Activated CD4-positive, alpha-beta T cell treated with anti-CD3 and anti-CD28 coated beads for 48 hours (primary cell): ENCODE results near the gene ZNF384.
A peak's percentile ranks its signal among the peaks of the same experiment; 100 is the strongest.
"Not testable (repeated sequence)": the region's sequence is repeated elsewhere in the genome, so short reads cannot be mapped to it uniquely, and the experiment has no call there.

Experiments used
- DNase-seq: peaks from one replicate; pipeline ENCODE4 v3.0.0-alpha.2; 2020

ZNF384 gene

DNA sequence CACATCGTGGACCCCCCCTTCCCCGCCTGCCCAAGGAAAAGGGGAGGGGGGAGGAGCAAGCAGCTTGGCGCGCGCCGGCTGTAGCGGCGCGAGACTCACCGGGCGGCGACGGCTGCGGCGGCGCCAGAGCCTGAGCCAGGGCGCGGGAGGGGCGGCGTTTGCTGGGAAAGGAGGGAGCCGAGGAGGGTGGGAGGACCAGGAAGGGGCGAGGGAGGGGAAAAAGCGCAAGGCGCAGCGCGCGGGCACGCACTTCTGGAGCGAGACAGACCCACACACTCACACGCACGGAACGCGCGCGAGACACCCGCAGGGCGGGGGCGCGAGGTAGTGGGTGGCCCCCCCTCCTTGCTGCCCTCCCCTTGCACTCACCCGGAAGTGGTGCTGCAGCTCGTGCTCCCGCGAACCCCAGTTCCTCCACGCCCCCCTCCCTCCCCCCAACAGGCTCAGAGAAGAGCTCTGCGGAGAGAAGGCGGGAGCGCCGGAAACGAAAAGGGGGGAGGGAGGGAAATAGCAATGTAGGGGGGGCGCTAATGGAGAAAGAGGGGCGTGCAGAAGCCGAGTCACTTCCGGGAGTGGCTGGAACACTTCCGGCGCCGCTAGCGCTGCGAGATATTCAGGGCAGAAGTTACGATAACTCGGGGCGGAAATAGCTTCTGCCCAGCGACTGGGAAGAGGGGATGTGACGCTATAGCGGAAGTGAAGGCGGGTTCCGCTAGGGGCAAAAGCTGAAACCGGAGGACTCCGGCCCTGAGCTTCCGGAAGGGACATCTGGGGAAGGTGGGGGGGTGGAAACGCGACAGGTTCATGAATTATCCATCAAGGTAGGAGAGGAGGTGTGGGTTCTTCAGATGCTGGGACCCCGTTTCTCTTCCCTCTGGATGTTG, at the start of gene ZNF384:
Gene ZNF384, minus strand, starts transcription at position 377 of the 884 bp plus-strand sequence. CDS start 9,855 bp downstream, outside the sequence.
- peak; percentile 95 for DNase-seq

DNA sequence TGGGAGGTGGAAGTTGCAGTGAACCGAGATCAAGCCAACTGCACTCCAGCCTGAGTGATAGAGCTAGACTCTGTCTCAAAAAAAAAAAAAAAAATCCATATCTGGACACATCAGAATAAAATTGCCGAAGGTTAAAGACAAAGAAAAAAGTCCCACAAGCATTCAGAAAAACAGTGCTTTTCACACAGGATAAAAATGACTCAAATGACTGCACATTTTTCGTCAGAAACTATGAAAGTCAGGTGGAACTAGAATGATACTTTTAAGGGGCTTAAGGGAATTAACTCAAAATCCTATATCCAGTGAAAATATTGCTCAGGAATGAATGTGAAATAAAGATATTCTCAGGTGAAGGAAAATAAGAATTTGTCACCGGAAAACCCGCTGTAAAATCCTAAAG, 47.6 kb upstream of the ZNF384 start:
- DNase-seq = no peak

DNA sequence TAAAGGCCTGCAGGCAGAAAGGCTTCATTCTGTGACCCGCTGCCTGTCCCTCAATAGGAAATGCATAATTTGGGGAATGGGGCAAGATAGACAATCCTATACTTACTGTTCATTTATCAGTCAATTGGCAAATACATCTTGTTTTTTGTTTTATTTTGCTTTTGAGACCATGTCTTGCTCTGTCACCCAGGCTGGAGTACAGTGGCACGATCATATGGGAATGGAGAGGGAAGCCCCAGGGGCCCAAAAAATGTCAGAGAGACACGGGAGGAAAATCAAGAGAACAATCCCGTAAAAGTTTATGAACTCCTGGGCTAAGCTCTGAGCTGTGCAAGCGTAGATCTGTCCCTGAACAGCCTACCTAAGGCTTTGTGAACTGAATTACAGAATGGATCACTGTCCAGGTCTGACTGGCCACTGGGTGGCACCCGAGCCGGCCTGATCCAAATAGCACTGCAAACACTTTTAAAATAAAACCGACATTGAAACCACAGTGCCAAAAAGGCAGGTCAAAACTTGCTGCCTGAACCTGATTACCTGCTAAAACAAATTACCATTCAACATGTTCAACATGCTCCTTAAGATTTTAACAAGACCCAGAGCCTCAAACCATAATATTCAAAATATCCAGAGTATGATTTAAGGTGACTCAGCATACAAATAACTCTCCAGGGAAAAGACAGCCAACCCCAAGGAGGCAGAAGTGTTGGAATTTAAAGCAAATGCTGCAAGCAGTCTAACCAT, 46.4 kb upstream of the ZNF384 start:
- peak; percentile 59 for DNase-seq

DNA sequence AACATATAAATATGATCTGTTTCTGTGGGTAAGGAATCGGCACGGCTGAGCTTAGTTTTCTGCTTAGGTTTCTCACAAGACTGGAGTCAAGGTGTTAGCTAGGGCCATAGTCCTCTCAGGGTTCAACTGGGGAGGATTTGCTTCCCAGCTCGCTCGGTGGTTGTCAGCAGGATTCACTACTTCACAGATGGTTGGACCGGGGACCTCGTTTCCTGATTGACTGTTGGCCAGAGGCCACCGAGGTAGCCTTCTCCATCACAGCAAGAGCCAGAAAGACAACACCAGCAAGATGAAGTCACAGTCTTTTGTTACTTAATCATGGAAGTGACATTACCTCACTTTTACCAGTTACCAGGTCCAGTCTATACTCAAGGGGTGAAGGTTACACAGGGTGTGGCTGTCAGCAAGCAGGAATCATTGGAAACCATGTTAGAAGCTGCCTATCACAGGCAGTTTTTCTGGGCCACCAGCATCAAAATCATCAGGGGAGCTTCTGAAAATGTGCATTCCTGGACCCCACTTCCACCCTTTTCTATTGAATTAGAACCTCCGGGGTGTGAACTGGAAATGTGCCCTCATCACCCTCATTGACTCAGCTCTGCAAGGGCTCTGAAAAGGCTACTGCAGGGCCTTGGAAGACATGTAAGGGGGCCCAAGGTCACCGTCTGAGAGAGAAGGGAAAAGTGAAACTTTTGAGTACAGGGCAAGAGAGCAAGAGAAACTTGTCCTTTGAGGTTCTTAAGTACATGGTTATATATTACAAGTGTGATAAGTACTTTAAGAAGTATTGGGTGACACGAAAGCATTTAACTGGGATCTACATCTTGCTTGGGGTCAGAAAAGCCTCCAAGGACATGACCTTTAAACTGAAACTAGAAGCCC, 45.6 kb upstream of the ZNF384 start:
- DNase-seq = no peak

DNA sequence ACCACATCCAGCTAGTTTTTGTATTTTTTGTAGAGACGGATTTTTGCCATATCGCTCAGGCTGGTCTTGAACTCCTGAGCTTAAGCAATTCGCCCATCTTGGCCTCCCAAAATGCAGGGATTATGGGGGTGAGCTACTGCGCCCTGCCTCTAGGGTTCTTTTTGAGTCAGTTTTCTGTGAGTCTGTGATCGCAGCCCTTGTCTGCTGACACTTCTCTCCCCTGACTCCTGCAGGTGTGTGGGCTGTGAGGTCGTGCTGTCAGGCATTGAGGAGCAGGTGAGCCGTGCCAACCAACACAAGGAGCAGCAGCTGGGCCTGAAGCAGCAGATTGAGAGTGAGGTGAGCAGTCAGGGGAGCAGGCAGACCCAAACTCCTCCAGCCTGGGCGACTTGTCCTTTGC, 41.0 kb upstream of the ZNF384 start:
- no peak for DNase-seq

DNA sequence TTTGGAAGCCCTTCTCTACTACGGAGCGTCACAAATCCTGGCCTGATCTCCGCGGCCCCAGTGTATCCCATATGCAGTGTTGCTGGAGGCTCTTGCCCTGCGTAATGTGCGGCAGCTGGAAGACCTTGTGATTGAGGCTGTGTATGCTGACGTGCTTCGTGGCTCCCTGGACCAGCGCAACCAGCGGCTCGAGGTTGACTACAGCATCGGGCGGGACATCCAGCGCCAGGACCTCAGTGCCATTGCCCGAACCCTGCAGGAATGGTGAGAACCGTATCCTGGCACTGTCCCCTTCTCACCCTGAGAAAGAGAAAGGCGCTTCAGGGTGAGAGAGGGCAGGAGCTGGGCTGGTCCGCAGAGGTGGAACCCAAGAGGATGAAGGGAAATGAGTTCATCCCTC, 40.0 kb upstream of the ZNF384 start:
- DNase-seq = no peak

DNA sequence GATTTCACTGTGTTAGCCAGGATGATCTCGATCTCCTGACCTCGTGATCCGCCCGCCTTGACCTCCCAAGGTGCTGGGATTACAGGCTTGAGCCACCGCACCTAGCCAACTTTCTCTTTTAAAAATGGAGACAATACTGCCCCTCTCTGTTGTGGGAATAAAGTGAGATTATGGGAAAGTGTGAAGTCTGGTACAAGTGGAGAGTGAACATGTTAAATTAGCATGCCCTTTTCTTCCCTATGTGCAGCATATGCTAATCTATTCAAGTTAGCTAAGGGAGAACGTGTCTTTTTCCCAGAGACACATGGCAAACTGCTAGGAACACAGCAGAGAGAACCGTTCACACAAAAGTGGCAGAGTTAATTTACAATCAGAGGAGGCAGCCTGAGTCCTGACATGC, 36.2 kb upstream of the ZNF384 start:
- DNase-seq = no peak

DNA sequence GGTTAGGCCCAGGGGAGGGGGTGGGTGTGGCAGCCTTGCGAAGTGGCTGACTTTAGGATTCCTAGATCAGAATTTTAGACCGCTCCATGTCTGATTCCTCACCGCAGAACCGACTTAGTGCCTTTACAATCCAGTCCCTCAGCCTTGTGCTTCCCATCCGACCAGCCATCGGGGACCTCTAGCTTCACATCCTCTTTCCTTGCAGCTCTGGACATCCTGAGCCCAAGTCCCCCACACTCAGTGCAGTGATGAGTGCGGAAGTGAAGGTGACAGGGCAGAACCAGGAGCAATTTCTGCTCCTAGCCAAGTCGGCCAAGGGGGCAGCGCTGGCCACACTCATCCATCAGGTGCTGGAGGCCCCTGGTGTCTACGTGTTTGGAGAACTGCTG, 35.2 kb upstream of the ZNF384 start:
- DNase-seq = no peak

DNA sequence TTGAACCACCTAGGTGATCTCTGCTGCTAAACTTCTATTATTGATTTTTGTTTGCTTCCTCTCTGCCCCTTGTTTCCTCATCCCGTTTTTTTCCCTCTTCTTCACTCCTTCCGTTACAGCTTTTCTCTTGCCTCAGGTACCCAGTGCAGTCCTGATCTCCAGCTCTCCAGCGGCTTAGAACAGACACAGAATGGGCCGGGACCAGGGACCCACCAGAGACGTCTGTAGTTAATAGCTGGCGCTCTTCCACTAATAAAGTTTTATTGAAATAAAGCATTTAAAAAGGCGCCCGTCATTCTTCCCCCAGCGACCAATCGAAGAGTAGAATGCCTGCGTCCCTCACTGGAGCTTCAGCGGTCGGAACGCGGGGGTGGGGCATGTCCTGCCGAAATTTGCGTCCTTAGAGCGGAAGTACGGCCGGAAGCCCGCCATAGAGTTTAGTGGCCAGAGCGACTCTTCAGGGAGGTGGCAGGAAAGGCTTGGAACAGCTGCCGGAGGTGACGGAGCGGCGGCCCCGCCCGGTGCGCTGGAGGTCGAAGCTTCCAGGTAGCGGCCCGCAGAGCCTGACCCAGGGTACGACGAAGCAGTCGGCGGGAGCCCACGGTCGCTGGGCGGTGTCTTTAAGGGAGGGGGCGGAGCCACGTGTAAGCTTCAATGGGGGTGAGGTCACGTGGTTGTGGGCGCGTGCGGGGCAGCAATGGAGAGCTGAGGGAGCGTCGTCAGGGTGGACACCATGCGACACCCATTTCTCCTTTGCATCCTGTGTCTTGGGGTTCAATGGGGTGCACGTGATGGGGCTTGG, 34.6 kb upstream of the ZNF384 start, which contains the start of gene COPS7A:
Gene COPS7A, plus strand, starts transcription at position 440 of the 802 bp plus-strand sequence. CDS start 611 bp downstream, outside the sequence.
- peak; percentile 98 for DNase-seq

DNA sequence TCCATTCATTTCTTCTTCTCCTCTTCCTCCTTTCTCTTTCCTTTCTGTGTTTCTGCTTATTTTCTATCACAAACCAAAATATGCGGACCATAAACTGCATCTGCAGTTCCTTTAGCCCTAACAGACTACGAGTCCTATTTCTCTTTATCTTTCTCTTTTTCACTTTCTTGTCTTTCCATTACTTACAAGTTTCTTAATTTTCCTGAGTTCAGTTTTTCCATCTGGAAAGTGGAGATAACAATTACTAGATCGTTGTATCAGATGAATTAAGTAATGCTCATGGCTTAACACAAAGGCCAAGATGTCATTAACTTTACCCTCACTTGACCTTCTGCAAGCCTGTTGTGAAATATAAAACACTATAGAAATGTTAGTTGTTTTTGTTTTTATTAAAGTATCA, 33.7 kb upstream of the ZNF384 start:
- no peak for DNase-seq

DNA sequence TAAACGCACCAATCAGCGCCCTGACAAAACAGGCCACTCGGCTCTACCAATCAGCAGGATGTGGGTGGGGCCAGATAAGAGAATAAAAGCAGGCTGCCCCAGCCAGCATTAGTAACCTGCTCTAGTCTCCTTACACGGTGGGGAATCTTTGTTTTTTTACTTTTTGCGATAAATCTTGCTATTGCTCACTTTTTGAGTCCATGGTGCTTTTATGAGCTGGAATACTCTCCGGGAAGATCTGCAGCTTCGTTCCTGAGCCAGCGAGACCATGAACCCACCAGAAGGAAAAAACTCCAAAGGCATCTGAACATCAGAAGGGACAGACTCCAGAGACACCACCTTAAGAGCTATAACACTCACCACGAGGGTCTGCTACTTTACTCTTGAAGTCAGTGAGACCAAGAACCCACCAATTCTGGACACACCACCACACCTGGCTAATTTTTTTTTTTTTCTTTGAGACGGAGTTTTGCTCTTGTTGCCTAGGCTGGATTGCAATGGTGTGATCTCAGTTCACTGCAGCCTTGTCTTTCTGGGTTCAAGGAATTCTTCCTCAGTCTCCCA, 27.8 kb upstream of the ZNF384 start:
- DNase-seq = no peak

DNA sequence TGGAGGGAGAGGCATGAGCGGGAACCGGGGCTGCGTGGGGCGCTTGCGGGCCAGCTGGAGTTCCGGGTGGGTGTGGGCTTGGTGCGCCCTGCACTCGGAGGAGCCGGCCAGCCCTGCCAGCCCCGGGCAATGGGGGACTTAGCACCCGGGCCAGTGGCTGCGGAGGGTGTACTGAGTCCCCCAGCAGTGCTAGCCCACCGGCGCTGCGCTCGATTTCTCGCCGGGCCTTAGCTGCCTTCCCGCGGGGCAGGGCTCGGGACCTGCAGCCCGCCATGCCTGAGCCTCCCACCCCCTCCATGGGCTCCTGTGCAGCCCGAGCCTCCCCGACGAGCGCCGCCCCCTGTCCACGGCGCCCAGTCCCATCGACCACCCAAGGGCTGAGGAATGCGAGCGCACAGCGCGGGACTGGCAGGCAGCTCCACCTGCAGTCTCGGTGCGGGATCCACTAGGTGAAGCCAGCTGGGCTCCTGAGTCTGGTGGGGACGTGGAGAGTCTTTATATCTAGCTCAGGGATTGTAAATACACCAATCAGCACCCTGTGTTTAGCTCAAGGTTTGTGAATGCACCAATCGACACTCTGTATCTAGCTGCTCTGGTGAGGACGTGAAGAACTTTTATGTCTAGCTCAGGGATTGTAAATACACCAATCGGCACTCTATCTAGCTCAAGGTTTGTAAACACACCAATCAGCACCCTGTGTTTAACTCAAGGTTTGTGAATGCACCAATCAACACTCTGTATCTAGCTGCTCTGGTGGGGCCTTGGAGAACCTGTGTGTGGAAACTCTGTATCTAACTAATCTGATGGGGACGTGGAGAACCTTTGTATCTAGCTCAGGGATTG, 27.1 kb upstream of the ZNF384 start:
- DNase-seq = not testable (repeated sequence)

DNA sequence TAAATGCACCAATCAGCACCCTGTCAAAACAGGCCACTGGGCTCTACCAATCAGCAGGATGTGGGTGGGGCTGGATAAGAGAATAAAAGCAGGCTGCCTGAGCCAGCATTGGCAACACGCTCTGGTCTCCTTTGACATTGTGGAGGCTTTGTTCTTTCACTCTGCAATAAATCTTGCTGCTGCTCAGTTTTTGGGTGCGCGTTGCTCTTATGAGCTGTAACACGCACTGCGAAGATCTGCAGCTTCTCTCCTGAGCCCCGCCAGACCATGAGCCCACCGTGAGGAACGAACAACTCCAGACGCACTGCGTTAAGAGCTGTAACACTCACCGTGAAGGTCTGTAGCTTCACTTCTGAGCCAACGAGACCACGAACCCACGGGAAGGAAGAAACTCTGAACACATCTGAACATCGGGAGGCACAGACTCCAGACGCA, 19.8 kb upstream of the ZNF384 start:
- peak; percentile 50 for DNase-seq

DNA sequence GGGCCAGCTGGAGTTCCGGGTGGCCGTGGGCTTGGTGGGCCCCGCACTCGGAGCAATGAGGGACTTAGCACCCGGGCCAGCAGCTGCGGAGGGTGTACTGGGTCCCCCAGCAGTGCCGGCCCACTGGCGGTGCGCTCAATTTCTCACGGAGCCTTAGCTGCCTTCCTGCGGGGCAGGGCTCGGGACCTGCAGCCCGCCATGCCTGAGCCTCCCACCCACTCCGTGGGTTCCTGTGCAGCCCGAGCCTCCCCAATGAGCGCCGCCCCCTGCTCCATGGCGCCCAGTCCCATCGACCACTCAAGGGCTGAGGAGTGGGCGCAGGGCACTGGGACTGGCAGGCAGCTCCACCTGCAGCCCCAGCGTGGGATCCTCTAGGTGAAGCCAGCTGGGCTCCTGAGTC, 19.2 kb upstream of the ZNF384 start:
- not testable (repeated sequence) for DNase-seq

DNA sequence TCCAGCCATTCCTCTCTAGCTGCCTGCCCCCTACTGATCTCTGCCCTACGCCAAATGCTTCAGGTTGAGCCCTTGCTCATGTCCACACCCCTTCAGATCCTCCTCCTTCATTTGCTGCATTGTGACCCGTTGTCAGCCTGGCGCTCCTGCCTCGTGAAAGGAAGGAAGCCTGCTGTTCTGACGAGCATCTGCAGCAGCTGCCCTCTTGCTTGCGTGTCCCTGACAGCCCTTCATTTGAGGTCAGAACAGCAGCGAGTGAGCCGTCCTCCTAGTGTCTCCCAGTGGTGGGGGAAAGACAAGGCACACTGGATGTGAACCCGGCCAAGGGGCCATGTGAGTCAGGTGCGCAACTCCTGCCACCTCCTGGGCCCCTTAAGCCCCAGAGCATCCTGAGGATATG, 14.5 kb upstream of the ZNF384 start:
- peak; percentile 32 for DNase-seq

DNA sequence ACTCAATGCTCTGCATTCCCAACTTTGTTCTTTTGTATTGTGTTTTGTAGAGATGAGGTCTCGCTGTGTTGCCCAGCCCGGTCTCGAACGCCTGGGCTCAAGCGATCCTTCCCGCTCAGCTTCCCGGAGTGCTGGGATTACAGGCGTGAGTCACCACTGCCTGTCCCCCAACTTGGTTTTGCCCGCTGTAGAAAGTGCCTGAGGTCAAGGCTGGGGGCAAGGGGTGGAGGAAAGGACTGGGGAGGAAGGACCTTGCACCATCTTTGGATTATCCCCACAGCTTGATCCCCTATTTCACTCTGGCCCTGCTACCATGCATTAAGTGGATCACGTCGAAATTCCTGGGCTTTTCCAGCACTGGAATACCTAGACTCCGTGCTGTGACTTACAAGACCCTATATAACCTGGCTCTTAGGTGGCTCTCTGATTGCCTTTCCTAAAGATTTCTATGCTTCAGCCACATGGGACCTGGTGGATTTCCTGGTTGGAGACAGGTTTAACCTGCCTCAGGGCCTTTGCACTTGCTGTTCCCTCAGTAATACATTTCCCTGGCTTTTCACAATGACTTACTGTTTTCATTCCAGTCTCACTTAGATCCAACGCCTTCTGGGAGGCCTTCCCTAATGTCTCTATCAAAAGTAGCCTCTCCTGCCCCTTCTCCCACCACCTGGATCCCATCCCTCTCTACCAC, 12.0 kb upstream of the ZNF384 start:
- no peak for DNase-seq

DNA sequence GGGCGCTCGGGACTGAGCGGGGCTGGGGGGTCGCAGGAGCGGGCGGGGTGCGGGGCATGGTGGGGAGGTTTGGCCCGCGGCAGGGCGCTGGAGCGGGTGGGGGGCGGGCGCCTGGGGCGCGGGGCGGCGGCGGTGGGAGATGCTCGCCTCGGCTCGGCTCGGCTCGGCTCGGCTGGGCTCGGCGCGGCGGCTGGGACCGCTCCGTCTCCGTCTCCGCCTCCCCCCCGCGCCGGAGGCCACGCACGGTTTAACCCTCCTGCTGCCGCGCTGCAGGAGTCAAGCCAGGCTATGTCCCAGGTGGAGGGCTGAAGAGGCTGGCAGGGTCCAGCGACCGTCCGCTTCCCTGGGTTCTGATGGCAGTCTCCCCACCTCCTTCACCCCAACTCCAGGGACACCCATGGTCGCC, 11.5 kb upstream of the ZNF384 start, which contains the start of gene PIANP:
Gene PIANP, minus strand, starts transcription at position 170 of the 406 bp plus-strand sequence. CDS start 2,754 bp downstream, outside the sequence.
- DNase-seq = peak; percentile 62

DNA sequence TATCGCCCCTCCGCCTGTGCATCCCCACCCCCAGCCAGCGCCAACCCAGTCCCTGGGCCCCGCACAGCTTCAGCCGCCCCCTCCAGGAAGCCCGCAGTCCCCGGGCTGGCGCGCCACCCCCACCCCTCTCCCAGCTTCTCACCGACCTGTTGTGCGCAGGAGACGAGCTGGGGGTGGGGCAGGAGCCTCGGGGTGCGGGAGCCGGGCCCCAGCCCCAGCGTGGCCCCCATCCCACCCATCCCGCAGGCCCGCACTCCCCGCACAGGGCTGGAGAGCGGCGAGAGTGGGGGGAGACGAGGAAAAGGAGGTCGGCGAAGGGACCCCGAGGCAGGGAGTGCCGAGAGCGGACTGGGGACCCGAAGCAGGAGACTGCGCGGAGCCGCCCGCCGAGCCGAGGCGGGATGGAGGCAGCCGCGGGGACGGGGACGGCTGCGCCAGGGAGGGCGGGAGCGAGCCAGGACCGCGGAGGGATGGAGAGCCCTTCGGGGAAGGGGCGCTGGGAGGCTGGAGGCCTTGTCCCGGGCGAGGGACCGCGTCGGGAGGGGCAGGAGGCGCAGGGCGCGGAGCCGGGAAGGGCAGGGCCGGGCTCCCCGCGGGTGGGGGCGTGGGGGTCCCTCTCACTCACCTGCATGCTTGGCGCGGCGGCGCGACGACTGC, 10.9 kb upstream of the ZNF384 start:
- peak; percentile 22 for DNase-seq

DNA sequence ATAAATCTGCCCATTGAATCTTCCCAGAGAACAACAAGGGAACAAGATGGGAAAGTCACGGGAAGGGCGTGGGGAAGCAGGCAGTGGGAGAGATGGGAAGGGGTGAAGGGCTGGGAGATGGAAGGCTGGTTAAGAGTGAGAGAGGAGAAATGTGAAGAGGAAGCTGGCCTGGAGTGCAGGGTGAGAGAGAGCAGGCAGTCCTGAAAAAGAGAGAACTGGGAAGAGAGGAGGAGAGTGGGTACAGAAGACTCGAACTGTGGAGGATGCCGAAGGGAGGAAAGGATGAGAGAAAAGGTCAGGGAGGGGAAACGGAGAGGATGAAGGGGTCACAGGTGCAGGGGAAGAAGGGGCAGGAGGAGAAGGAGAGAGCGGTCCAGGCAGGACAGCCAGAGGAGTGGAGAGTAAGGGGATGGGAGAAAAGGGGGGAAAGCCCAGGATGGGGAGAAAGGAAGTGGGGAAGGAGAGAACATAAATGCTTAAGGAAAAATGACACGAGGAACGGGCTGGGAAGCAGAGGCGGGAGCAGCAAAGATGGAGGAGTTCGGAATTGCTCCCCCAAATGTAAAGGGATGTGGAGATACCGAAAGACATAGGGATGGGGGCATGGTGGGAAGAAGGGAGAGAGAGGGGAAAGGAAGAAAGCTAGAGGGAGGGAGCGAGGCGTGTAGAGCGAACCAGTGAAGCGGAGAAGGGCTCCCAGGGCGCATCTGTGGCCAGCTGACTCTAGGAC, 10.2 kb upstream of the ZNF384 start:
- DNase-seq = no peak
